HepG2 (cell line): ENCODE measurements around the gene CPLANE2. TPM values are rescaled to one million over a fixed set of nuclear protein-coding genes. Genes with fewer than 3 reads are reported as not detected.

Source experiments
- ATAC-seq: fragments of 200-7000 bp; cut with Tn5 transposase; 3 replicates; pipeline ENCODE4 v1.9.1; 2020; ENCODE audit warnings: mild to moderate bottlenecking, moderate library complexity
- BruUV-seq: library from RNA; stranded (reverse); fragments of 400-500 nt; replicated peaks from 2 replicates; lab custom pipeline; 2021; lab: Mats Ljungman, UMichigan
- CTCF ChIA-PET: fragments of 300-600 bp; formaldehyde crosslinking; extraction: SDS; loops from one replicate; lab custom pipeline; 2021; ENCODE audit warnings: low total read pairs, inconsistent platforms, low intra/inter-chr PET ratio; lab: Yijun Ruan, JAX
- POLR2A ChIA-PET: fragments of 350-600 bp; sonication (Branson Sonifier 250); formaldehyde crosslinking; loops from one replicate; lab custom pipeline; 2020; ENCODE audit warnings: antibody characterized with exemption, inconsistent platforms; lab: Yijun Ruan, JAX
- DNase-seq: peaks from one replicate; pipeline ENCODE4 v3.0.0-alpha.2; 2015; ENCODE audit warnings: low spot score
- FAIRE-seq: peaks from 3 replicates; lab custom pipeline; 2011; peaks lifted over from hg19 to GRCh38; lab: Jason Lieb, UNC
- H2AFZ ChIP-seq: one replicate; pipeline ENCODE4 v1.6.1; 2011; ENCODE audit warnings: low read length, inconsistent platforms
- H3K27ac ChIP-seq: fragments of 300-600 bp; 3 replicates; pipeline ENCODE4 v1.8.0; 2011; ENCODE audit warnings: mixed run types, mild to moderate bottlenecking, mixed read lengths, low read length, inconsistent platforms; ENCODE audit not compliant: insufficient read depth; ENCODE audit errors: extremely low read length
- H3K27me3 ChIP-seq, 2 experiments: fragments of 200-600 bp in 1 of 2; 2 replicates in 1 of 2; 3 replicates in 1 of 2; pipeline versions ENCODE4 v1.6.0 to v1.8.0; 2011; ENCODE audit warnings: low read length in 2 of 2, mild to moderate bottlenecking in 2 of 2, moderate library complexity in 2 of 2, inconsistent platforms in 1 of 2; ENCODE audit not compliant: insufficient read depth in 2 of 2, control insufficient read depth in 1 of 2
- H3K36me3 ChIP-seq, 2 experiments: fragments of 200-600 bp in 1 of 2; replicated peaks in 1 of 2; 2 replicates in 1 of 2; 3 replicates in 1 of 2; pipeline versions ENCODE4 v1.5.1 to v1.8.0; 2011; ENCODE audit warnings: low read length in 2 of 2, inconsistent platforms in 1 of 2; ENCODE audit not compliant: insufficient read depth in 2 of 2, control insufficient read depth in 1 of 2
- H3K4me1 ChIP-seq: 2 replicates; pipeline ENCODE4 v1.5.1; 2012; ENCODE audit warnings: low read length, inconsistent platforms; ENCODE audit not compliant: insufficient read depth
- H3K4me2 ChIP-seq: 2 replicates; pipeline ENCODE4 v1.6.0; 2011; ENCODE audit warnings: low read depth, low read length, inconsistent platforms
- H3K4me3 ChIP-seq, 3 experiments: fragments of 200-600 bp in 1 of 3; sonication (generic), shearing (Covaris generic) in 1 of 3; replicated peaks in 1 of 3; 2 replicates each; pipeline ENCODE4 v1.5.1; 2011 to 2016; ENCODE audit warnings: low read length in 3 of 3, inconsistent platforms in 2 of 3, low read depth in 2 of 3, mild to moderate bottlenecking in 2 of 3, control low read depth in 1 of 3, mixed read lengths in 1 of 3; ENCODE audit not compliant: insufficient read depth in 1 of 3
- H3K79me2 ChIP-seq: one replicate; pipeline ENCODE4 v1.6.1; 2011; ENCODE audit warnings: low read length, inconsistent platforms; ENCODE audit not compliant: insufficient read depth
- H3K9ac ChIP-seq: 2 replicates; pipeline ENCODE4 v1.6.0; 2011; ENCODE audit warnings: mild to moderate bottlenecking, low read depth, low read length, inconsistent platforms; ENCODE audit not compliant: insufficient read depth
- H3K9me3 ChIP-seq: 2 replicates; pipeline ENCODE4 v1.5.1; 2012; ENCODE audit warnings: mild to moderate bottlenecking, low read length
- H4K20me1 ChIP-seq: 2 replicates; pipeline ENCODE4 v1.6.0; 2011; ENCODE audit warnings: inconsistent platforms, mild to moderate bottlenecking, low read length, moderate library complexity; ENCODE audit not compliant: insufficient read depth
- AHR ChIP-seq: IDR thresholded peaks from 2 replicates; pipeline ENCODE4 v1.6.1; 2018; ENCODE audit warnings: missing genetic modification reagents, missing compliant biosample characterization
- CC2D1A ChIP-seq: sonication (generic); formaldehyde crosslinking; IDR thresholded peaks from 2 replicates; pipeline ENCODE4 v1.8.1; 2023; ENCODE audit warnings: mild to moderate bottlenecking, missing genetic modification reagents
- CEBPZ ChIP-seq: IDR thresholded peaks from 2 replicates; pipeline ENCODE4 v1.6.1; 2012; ENCODE audit warnings: low read length, improper control_type of control experiment
- DPF2 ChIP-seq: sonication (generic); formaldehyde crosslinking; IDR thresholded peaks from 2 replicates; pipeline ENCODE4 v1.4.0; 2020; ENCODE audit warnings: mild to moderate bottlenecking, low read depth, missing genetic modification reagents, borderline replicate concordance
- IRF9 ChIP-seq: sonication (generic); formaldehyde crosslinking; IDR thresholded peaks from 2 replicates; pipeline ENCODE4 v1.8.0; 2022; ENCODE audit warnings: missing genetic modification reagents, mild to moderate bottlenecking, borderline replicate concordance
- JUNB ChIP-seq: sonication (generic); formaldehyde crosslinking; IDR thresholded peaks from 2 replicates; pipeline ENCODE4 v1.8.0; 2022; ENCODE audit warnings: missing genetic modification reagents, mild to moderate bottlenecking, borderline replicate concordance
- MAF1 ChIP-seq: sonication (generic); formaldehyde crosslinking; IDR thresholded peaks from 2 replicates; pipeline ENCODE4 v1.5.0; 2020; ENCODE audit warnings: missing genetic modification reagents, borderline replicate concordance
- NR2F6 ChIP-seq, 2 experiments: IDR thresholded peaks; 2 replicates each; pipeline ENCODE4 v1.6.1; 2016; ENCODE audit warnings: antibody characterized with exemption in 1 of 2, mild to moderate bottlenecking in 1 of 2
- ZNF160 ChIP-seq: sonication (generic); formaldehyde crosslinking; IDR thresholded peaks from 2 replicates; pipeline ENCODE4 v1.8.0; 2022; ENCODE audit warnings: mild to moderate bottlenecking, inconsistent platforms, missing genetic modification reagents
- ZNF543 ChIP-seq: sonication (generic); formaldehyde crosslinking; IDR thresholded peaks from 2 replicates; pipeline ENCODE4 v1.4.0; 2020; ENCODE audit warnings: mild to moderate bottlenecking, missing genetic modification reagents
- ZNF597 ChIP-seq: sonication (generic); formaldehyde crosslinking; IDR thresholded peaks from 2 replicates; pipeline ENCODE4 v1.5.0; 2020; ENCODE audit warnings: missing genetic modification reagents
- WGBS: methylation state at CpG from one replicate; pipeline ENCODE4 v1.1.6; 2017; ENCODE audit warnings: low lambda C conversion rate; 5-methylcytosine and 5-hydroxymethylcytosine counted together
- in situ Hi-C: cut with HindIII; loops from 2 replicates; pipeline ENCODE4 v1.10.0; 2017; ENCODE audit warnings: low pct_unique_long_range_greater_than_20kb; ENCODE audit not compliant: extremely low pct_ligation_motif_present
- intact Hi-C: fragments of 100-400 bp; cut with micrococcal nuclease; formaldehyde crosslinking; loops from one replicate; pipeline ENCODE4 v1.10.0; 2022; ENCODE audit not compliant: unreplicated experiment
- polyA plus RNA-seq, 8 experiments: library from polyadenylated mRNA; depleted of rRNA in 3 of 8; stranded (reverse) in 7 of 8; unstranded in 1 of 8; fragments of >200 nt; fragmentation: Illumina TruSeq in 4 of 8; extraction: Trizol in 4 of 8; gene quantifications; 2 replicates each; pipeline versions ENCODE4 v1.2.1 to v1.2.3, GENCODE V29; 2011 to 2016; ENCODE audit warnings: low read depth in 4 of 8, missing spikeins in 1 of 8, mixed read lengths in 1 of 8; ENCODE audit not compliant: insufficient read depth in 1 of 8
- total RNA-seq, 5 experiments: library from RNA; depleted of rRNA; stranded (reverse); fragments of >200 nt; fragmentation: Illumina TruSeq; extraction: Trizol; gene quantifications; 2 replicates each; pipeline ENCODE4 v1.2.3, GENCODE V29; 2016; ENCODE audit warnings: low read depth in 1 of 5

The CPLANE2 gene
- total and polyA plus RNA-seq, 2 of the 13 experiments (the other 11 are each of a cell fraction or from before 2014, with no cell fraction given) = 0.29 to 1.6 TPM

GRCh38 chr1:16195518-16195905 is 41.5 kb downstream of the CPLANE2 start:
- 69% methylated on average over 7 of the region's 7 CpGs for WGBS
- Histone ChIP-seq H3K4me3 (no peak overlapping the region), H3K9me3 (no peaks in the 10 kb centered on the region)
- FAIRE-seq = no peak
- POLR2A ChIA-PET = no interaction called here
- no TSS peak for BruUV-seq
- no peak for TF ChIP-seq CC2D1A (CRISPR knock-in tag)
- TF ChIP-seq ZNF597 (CRISPR knock-in tag) = no peak
- no peak for TF ChIP-seq ZNF160 (CRISPR knock-in tag)
- TF ChIP-seq, all 625 proteins: peak for 0
- H3K36me3 ChIP-seq = no peaks in the 10 kb centered on the region
- peaks cover 1 to 5% of the 10 kb centered on the region in 2 experiments; a peak in 2 of 5 replicates for H3K27me3 ChIP-seq
- no peaks in the 10 kb centered on the region for H4K20me1 ChIP-seq
- H3K9ac ChIP-seq = no peak overlapping the region
- DNase-seq (no peak), ATAC-seq (no peak)
- no peak overlapping the region for H3K27ac ChIP-seq
- in situ Hi-C loops = no loop called here
- intact Hi-C loops = no loop called here
- H3K4me2 ChIP-seq = no peak overlapping the region
- peaks cover 4% of the 10 kb centered on the region for H3K4me1 ChIP-seq
- H2AFZ ChIP-seq = no peak overlapping the region
- H3K79me2 ChIP-seq = no peaks in the 10 kb centered on the region
- CTCF ChIA-PET = no interaction called here

GRCh38 chr1:16191916-16192546 is 45.0 kb downstream of the CPLANE2 start:
- Histone ChIP-seq H3K4me2 (no peak overlapping the region), H3K9me3 (no peaks in the 10 kb centered on the region), H3K9ac (no peak overlapping the region), H3K27ac (no peak overlapping the region), H3K79me2 (no peaks in the 10 kb centered on the region), H3K4me1 (peaks cover 32% of the 10 kb centered on the region), H3K4me3 (no peak overlapping the region), H3K36me3 (no peaks in the 10 kb centered on the region), H3K27me3 (peaks cover 2 to 5% of the 10 kb centered on the region in 2 experiments; a peak in 2 of 5 replicates), H2AFZ (no peak overlapping the region), H4K20me1 (no peaks in the 10 kb centered on the region)
- FAIRE-seq = no peak
- no TSS peak for BruUV-seq
- ATAC-seq = no peak
- 19% methylated on average over 5 of the region's 6 CpGs for WGBS
- ChIA-PET POLR2A (interaction anchor here (0.6 kb wide), 1 partner anchor 75 kb away, joined by 3 read pairs; no protein-coding TSS in a partner anchor), CTCF (no interaction called here)
- DNase-seq = no peak
- in situ Hi-C loops = no loop called here
- intact Hi-C loops = no loop called here
- TF ChIP-seq AHR (CRISPR knock-in tag) (no peak), NR2F6 (IDR thresholded peaks at IDR 0.05) (no peak), NR2F6 (CRISPR knock-in tag; IDR thresholded peaks at IDR 0.05) (no peak), JUNB (CRISPR knock-in tag) (no peak), MAF1 (no peak), DPF2 (CRISPR knock-in tag) (no peak), IRF9 (no peak), ZNF543 (CRISPR knock-in tag) (no peak), CEBPZ (no peak)
